Measurements from ENCODE around the gene PRPF6. TPM values are rescaled to one million over a fixed set of nuclear protein-coding genes. Genes with fewer than 3 reads are reported as not detected.

Gene PRPF6
- total and polyA plus RNA-seq, 2 of the 13 experiments (the other 11 are each of a cell fraction or from before 2014, with no cell fraction given), result 63.7 to 101 TPM

GRCh38 chr20:64062596-64063388 is 81.9 kb downstream of the PRPF6 start, which contains the start of gene TCEA2 (continued):
- TF ChIP-seq ZIK1 (CRISPR knock-in tag; IDR thresholded peaks at IDR 0.05; ENCODE audit: borderline replicate concordance, low read depth) (peak; percentile 80; the same call in 1 of the 2 replicates), ATF1 (CRISPR knock-in tag; IDR thresholded peaks at IDR 0.05) (no peak), ZBED4 (CRISPR knock-in tag; IDR thresholded peaks at IDR 0.05; ENCODE audit: borderline replicate concordance) (peak; percentile 98), RBM39 (IDR thresholded peaks at IDR 0.05; ENCODE audit: low read depth, low read length, poor library complexity, severe bottlenecking) (peak; percentile 92), SRSF1 (optimal IDR thresholded peaks at IDR 0.05; ENCODE audit: low read depth, low read length) (peak; percentile 98), ZNF563 (CRISPR knock-in tag; IDR thresholded peaks at IDR 0.05) (peak; percentile 93), TAF15 (IDR thresholded peaks at IDR 0.05; ENCODE audit: low read depth, low read length, poor library complexity, severe bottlenecking) (peak; percentile 97), AHR (CRISPR knock-in tag; IDR thresholded peaks at IDR 0.05) (peak; percentile 96), ZBTB4 (CRISPR knock-in tag; IDR thresholded peaks at IDR 0.05; ENCODE audit: borderline replicate concordance) (peak; percentile 90), SYNCRIP (IDR thresholded peaks at IDR 0.05; ENCODE audit: insufficient read depth, low read depth, low read length) (no peak), ZNF556 (CRISPR knock-in tag; IDR thresholded peaks at IDR 0.05; ENCODE audit: borderline replicate concordance) (no peak; the same call in 1 of the 2 replicates), SAFB2 (CRISPR knock-in tag; IDR thresholded peaks at IDR 0.05; ENCODE audit: borderline replicate concordance, low read depth) (peak; percentile 98), ZNF12 (CRISPR knock-in tag; IDR thresholded peaks at IDR 0.05) (no peak; the same call in 1 of the 2 replicates)
- TF ChIP-seq, protein P1, sequence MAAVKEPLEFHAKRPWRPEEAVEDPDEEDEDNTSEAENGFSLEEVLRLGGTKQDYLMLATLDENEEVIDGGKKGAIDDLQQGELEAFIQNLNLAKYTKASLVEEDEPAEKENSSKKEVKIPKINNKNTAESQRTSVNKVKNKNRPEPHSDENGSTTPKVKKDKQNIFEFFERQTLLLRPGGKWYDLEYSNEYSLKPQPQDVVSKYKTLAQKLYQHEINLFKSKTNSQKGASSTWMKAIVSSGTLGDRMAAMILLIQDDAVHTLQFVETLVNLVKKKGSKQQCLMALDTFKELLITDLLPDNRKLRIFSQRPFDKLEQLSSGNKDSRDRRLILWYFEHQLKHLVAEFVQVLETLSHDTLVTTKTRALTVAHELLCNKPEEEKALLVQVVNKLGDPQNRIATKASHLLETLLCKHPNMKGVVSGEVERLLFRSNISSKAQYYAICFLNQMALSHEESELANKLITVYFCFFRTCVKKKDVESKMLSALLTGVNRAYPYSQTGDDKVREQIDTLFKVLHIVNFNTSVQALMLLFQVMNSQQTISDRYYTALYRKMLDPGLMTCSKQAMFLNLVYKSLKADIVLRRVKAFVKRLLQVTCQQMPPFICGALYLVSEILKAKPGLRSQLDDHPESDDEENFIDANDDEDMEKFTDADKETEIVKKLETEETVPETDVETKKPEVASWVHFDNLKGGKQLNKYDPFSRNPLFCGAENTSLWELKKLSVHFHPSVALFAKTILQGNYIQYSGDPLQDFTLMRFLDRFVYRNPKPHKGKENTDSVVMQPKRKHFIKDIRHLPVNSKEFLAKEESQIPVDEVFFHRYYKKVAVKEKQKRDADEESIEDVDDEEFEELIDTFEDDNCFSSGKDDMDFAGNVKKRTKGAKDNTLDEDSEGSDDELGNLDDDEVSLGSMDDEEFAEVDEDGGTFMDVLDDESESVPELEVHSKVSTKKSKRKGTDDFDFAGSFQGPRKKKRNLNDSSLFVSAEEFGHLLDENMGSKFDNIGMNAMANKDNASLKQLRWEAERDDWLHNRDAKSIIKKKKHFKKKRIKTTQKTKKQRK (IDR thresholded peaks at IDR 0.05; ENCODE audit: low read length), result no peak
- TF ChIP-seq, protein P2, sequence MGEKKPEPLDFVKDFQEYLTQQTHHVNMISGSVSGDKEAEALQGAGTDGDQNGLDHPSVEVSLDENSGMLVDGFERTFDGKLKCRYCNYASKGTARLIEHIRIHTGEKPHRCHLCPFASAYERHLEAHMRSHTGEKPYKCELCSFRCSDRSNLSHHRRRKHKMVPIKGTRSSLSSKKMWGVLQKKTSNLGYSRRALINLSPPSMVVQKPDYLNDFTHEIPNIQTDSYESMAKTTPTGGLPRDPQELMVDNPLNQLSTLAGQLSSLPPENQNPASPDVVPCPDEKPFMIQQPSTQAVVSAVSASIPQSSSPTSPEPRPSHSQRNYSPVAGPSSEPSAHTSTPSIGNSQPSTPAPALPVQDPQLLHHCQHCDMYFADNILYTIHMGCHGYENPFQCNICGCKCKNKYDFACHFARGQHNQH (CRISPR knock-in tag; IDR thresholded peaks at IDR 0.05), result peak; percentile 87

Data from HepG2 (cell line).